Measurements from ENCODE around the gene XPO5. TPM values are rescaled to one million over a fixed set of nuclear protein-coding genes. Genes with fewer than 3 reads are reported as not detected.
"Not testable (repeated sequence)": the region's sequence is repeated elsewhere in the genome, so short reads cannot be mapped to it uniquely, and the experiment has no call there.

The XPO5 gene
- total and polyA plus RNA-seq, 11 donors: 6.0 to 22.4 (median 16.4) TPM

GRCh38 chr6:43606019-43606418, 30.2 kb upstream of the XPO5 start:
- no peak for DNase-seq
- 92 to 94% (median 93%) methylated on average over 2 of the region's 2 CpGs for WGBS, 4 donors
- intact Hi-C loops (cut with DNase I): loop anchor here in 7 of 10 donors (5.0 to 10.0 kb wide), 6 partner anchors 61 to 476 kb away; partner anchors contain the start of gene VEGFA (in 1 of the 7)

DNA sequence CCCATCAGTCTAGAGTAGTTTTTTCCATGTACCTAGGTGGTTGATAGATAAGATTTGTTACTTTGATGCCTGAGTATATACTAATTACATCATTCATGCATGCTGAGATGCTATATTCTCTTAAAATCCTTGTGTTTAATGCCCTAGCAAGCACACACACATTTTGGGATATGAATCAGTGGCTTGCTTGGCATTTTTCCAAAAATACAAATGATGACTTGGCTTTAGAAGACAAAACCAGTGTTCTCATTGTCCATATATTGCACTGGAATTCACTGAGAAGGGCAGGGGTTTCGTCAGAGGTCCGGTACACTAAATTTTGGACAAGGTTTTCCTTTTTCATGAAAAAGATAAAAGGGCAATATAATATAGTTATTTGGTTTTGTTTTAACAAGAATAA, 28.3 kb upstream of the XPO5 start:
- no peak for TF ChIP-seq POLR2A (IDR thresholded peaks at IDR 0.05)
- no peak for TF ChIP-seq CTCF (IDR thresholded peaks at IDR 0.05)
- no peak overlapping the region for H3K27ac ChIP-seq
- no peaks in the 10 kb centered on the region for H3K9me3 ChIP-seq
- ATAC-seq (no peak), DNase-seq (no peak)
- H3K36me3 ChIP-seq: peaks cover 0 to 92% (median 64%) of the 10 kb centered on the region in 9 donors
- intact Hi-C loops (cut with DNase I): loop anchor here in 2 of 10 donors (10.0 kb wide), 2 partner anchors 151 to 471 kb away; no protein-coding TSS in a partner anchor
- H3K4me1 ChIP-seq: peaks cover 0 to 12% (median 0%) of the 10 kb centered on the region in 12 donors
- no peaks in the 10 kb centered on the region for H3K27me3 ChIP-seq
- 96 to 99% (median 97%) methylated on average over 2 of the region's 2 CpGs for WGBS, 4 donors
- H3K4me3 ChIP-seq: no peak overlapping the region

More at GRCh38 chr6:43606019-43606418, 30.2 kb upstream of the XPO5 start:
- Histone ChIP-seq H3K27me3 (no peaks in the 10 kb centered on the region), H3K9me3 (no peaks in the 10 kb centered on the region), H3K4me3 (no peak overlapping the region), H3K4me1 (peaks cover 0 to 13% (median 0%) of the 10 kb centered on the region in 12 donors), H3K27ac (no peak overlapping the region), H3K36me3 (peaks cover 0 to 94% (median 71%) of the 10 kb centered on the region in 9 donors)
- TF ChIP-seq CTCF (IDR thresholded peaks at IDR 0.05) (no peak), POLR2A (IDR thresholded peaks at IDR 0.05) (no peak)
- no peak for ATAC-seq

DNA sequence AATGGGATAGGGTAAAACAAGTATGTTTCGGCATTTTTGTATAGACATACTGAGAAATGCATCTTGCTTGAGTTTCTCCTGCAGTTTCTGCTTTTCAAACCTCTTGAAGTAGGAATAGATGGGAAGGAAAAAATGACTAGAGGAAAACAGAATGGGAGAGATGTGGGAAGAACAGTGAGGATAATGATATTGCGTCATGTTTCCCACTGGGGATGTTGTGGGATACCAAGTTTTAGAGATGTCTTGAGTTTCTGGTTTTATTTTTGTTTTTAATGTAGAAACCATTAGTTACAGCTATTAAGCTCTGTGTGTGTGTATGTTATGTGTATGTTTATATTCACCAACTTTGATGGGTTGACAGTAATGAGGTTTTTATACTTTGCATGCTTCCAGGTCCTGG, 24.8 kb upstream of the XPO5 start:
- TF ChIP-seq CTCF (IDR thresholded peaks at IDR 0.05) (no peak), POLR2A (IDR thresholded peaks at IDR 0.05) (no peak)
- intact Hi-C loops (cut with DNase I): loop anchor here in 2 of 10 donors (10.0 kb wide), 2 partner anchors 154 to 474 kb away; no protein-coding TSS in a partner anchor
- WGBS, 4 donors: 96 to 99% (median 98%) methylated on average over 2 of the region's 2 CpGs
- DNase-seq (no peak), ATAC-seq (no peak)
- Histone ChIP-seq H3K9me3 (no peaks in the 10 kb centered on the region), H3K27me3 (no peaks in the 10 kb centered on the region), H3K4me3 (no peak overlapping the region), H3K27ac (no peak overlapping the region), H3K4me1 (no peaks in the 10 kb centered on the region), H3K36me3 (peaks cover 0 to 93% (median 72%) of the 10 kb centered on the region in 9 donors)

DNA sequence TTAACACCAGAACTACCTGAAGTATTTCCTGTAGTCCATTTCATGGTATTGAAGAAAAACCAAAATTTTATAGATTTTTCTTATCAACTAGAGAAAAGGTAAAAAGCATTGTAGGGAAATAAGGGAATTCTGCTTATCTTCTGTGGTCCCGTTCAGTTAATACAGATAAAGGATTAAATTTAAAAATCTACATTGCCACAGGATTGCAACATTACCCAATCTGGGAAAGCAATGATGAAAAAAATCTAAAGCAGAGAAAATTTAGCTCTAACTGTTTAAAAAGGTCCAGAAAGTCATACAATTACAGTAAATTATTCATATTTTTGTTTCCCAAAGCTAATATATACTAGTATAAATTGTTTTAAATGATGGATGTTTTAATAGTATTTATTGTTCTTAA, 18.1 kb upstream of the XPO5 start:
- ATAC-seq (no peak), DNase-seq (no peak)
- WGBS, 4 donors: 80 to 83% (median 81%) methylated on average over 1 of the region's 1 CpG
- intact Hi-C loops (cut with DNase I): no loop called here
- peaks cover 0 to 83% (median 59%) of the 10 kb centered on the region in 9 donors for H3K36me3 ChIP-seq
- TF ChIP-seq POLR2A (IDR thresholded peaks at IDR 0.05) (no peak), CTCF (IDR thresholded peaks at IDR 0.05) (no peak)
- no peaks in the 10 kb centered on the region for H3K4me1 ChIP-seq
- no peaks in the 10 kb centered on the region for H3K27me3 ChIP-seq
- no peaks in the 10 kb centered on the region for H3K9me3 ChIP-seq
- H3K4me3 ChIP-seq: no peak overlapping the region
- H3K27ac ChIP-seq: no peak overlapping the region

DNA sequence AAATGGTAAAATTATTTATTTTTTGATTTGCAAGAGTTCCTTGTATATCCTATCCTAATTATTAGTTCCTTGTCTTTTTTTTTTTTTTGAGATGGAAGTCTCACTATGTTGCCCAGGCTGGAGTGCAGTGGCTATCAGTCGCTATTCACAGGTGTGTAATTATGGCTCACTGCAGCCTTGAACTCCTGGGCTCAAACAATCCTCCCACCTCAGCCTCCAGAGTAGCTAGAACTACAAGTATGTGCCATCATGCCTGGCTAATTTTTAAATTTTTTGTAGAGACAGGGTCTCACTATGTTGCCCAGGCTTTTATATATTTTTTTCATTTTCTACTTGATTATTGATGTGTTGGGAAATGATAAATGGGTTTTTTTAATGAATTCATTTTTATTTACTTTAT, 13.7 kb upstream of the XPO5 start:
- H3K4me1 ChIP-seq; ATAC-seq; H3K4me3 ChIP-seq; H3K27me3 ChIP-seq; DNase-seq; H3K9me3 ChIP-seq; H3K27ac ChIP-seq; intact Hi-C loops (cut with DNase I): not testable (repeated sequence)
- peaks cover 0 to 90% (median 87%) of the 10 kb centered on the region in 9 donors for H3K36me3 ChIP-seq
- 91 to 95% (median 94%) methylated on average over 1 of the region's 1 CpG for WGBS, 4 donors
